HT1080 (cell line): ENCODE measurements around the gene TMEM238L. TPM values are rescaled to one million over a fixed set of nuclear protein-coding genes. Genes with fewer than 3 reads are reported as not detected.

Experiments
- DNase-seq: peaks from one replicate; pipeline ENCODE4 v3.0.0-alpha.2; 2015; ENCODE audit warnings: low read depth
- small RNA-seq: library from RNA; depleted of rRNA; stranded (forward); fragments of <200 nt; gene quantifications from one replicate; pipeline ENCODE3, GENCODE V24; 2014
- total RNA-seq: library from RNA; depleted of rRNA; stranded (reverse); fragments of >200 nt; shearing (Covaris generic); gene quantifications from 2 replicates; pipeline ENCODE4 v1.2.3, GENCODE V29; 2014; rRNA removed

The TMEM238L gene
- total RNA-seq, 1 experiment from 2014 or later, result not detected

- no peak for DNase-seq
These were observed 55.2 kb downstream of the TMEM238L start for GRCh38 chr17:10748531-10749181.

GRCh38 chr17:10745231-10745630, 58.7 kb downstream of the TMEM238L start:
- DNase-seq, result no peak

Small RNAs within 50 kb of the gene (small RNA-seq; reads per million reads assigned to genes)
- gene AC015908.2 (not detected), gene TMEM238L (not detected)

Other genes with a start within 250 kb of the TMEM238L start
- gene MYH3, start 146.8 kb downstream of the TMEM238L start, total RNA-seq, result 0.66 and 0.97 TPM in 2 replicates
- 78.5 and 118 TPM in 2 replicates for gene SCO1, start 106.6 kb downstream of the TMEM238L start, total RNA-seq
- 10.1 and 10.2 TPM in 2 replicates for gene ADPRM, start 106.5 kb downstream of the TMEM238L start, total RNA-seq
- 0.24 TPM in 1 of 2 replicates, not detected in the other for gene TMEM220, start 74.1 kb downstream of the TMEM238L start, total RNA-seq
- not detected in 2 replicates for gene PIRT, start 34.0 kb upstream of the TMEM238L start, total RNA-seq